Ovary (tissue), 10 donors: ENCODE data around the gene TBX6. TPM values are rescaled to one million over a fixed set of nuclear protein-coding genes. Genes with fewer than 3 reads are reported as not detected.

Source experiments
- DNase-seq, 5 donors: peaks; one replicate each; pipeline ENCODE4 v3.0.0-alpha.2; 2019 to 2020
- H3K27ac ChIP-seq, 2 donors: fragments of 200-600 bp; one replicate each; pipeline versions ENCODE4 v1.5.1 to v1.8.0; 2019 to 2022
- H3K27me3 ChIP-seq: fragments of 200-600 bp; one replicate; pipeline ENCODE4 v1.8.0; 2022
- H3K36me3 ChIP-seq: fragments of 200-600 bp; sonication (generic); one replicate; pipeline ENCODE4 v1.5.1; 2019
- H3K4me1 ChIP-seq: one replicate; pipeline ENCODE4 v1.8.1; 2013; ENCODE audit warnings: mild to moderate bottlenecking, moderate library complexity; ENCODE audit not compliant: insufficient read depth
- H3K4me3 ChIP-seq: fragments of 200-600 bp; sonication (generic); one replicate; pipeline ENCODE4 v1.5.1; 2017
- H3K9me3 ChIP-seq, 2 donors: fragments of 200-600 bp in 1 of 2; sonication (generic) in 1 of 2; one replicate each; pipeline versions ENCODE4 v1.5.1 to v1.8.1; 2013 to 2019; ENCODE audit warnings: mild to moderate bottlenecking in 1 of 2, moderate library complexity in 1 of 2
- EP300 ChIP-seq: sonication (generic); formaldehyde crosslinking; IDR thresholded peaks from one replicate; pipeline ENCODE4 v1.6.1; 2017; ENCODE audit warnings: antibody characterized with exemption
- POLR2A ChIP-seq: fragments of 450-650 bp; IDR thresholded peaks from one replicate; pipeline ENCODE4 v1.6.1; 2017; ENCODE audit warnings: antibody characterized with exemption, mild to moderate bottlenecking, moderate library complexity
- WGBS, 3 donors: extraction: QIAGEN DNeasy Blood & Tissue Kit in 1 of 3; methylation state at CpG; one replicate each; pipeline versions ENCODE4 v1.1.5 to v1.1.7; 2013 to 2017; 5-methylcytosine and 5-hydroxymethylcytosine counted together
- intact Hi-C, 4 donors: fragments of 100-400 bp; cut with DNase I; formaldehyde crosslinking; loops; one replicate each; pipeline versions ENCODE4 v1.11.0 to v1.15.1; 2022 to 2023
- long read RNA-seq, 3 donors: library from polyadenylated mRNA in 2 of 3; unstranded in 2 of 3; transcript quantifications; one replicate each; pipeline ENCODE4 v2.0.0 and lab custom pipeline, GENCODE V29; 2021 to 2026
- polyA plus RNA-seq, 2 donors: library from polyadenylated mRNA; stranded (reverse); fragments of 200-250 nt in 1 of 2; fragments of 350-450 nt in 1 of 2; fragmentation: Illumina TruSeq in 1 of 2; extraction: RNeasy Lipid Tissue Mini Kit (QIAGEN cat#74804) in 1 of 2; gene quantifications; one replicate each; pipeline ENCODE4 v1.2.3, GENCODE V29; 2013 to 2014
- total RNA-seq, 7 donors: library from RNA; depleted of rRNA in 2 of 7; stranded (reverse); fragments of >200 nt in 2 of 7; fragmentation: NEBNext Ultra II Directional in 3 of 7; extraction: Animal tissue kit (Norgen Biotek cat#: 25700) in 3 of 7; gene quantifications; one replicate each; pipeline versions ENCODE4 v1.1.0 to v1.2.4, GENCODE V29; 2016 to 2023
- TF ChIP-seq, protein P1 (sequence below), 3 donors: fragments of 450-650 bp in 2 of 3; fragments of 200-600 bp in 1 of 3; IDR thresholded peaks; one replicate each; pipeline versions ENCODE4 v1.5.1 to v1.8.0; 2016 to 2022; ENCODE audit warnings: antibody characterized with exemption in 3 of 3, mild to moderate bottlenecking in 1 of 3
- donor health status: DM: no; HTN: no; CAD: no; lungs with moderate emphysema.
- donor health status: DM: no; HTN: no; CAD: no.
- donor health status: Bipolar disorder and iron deficiency.
- donor health status: DM: yes; HTN: yes; CAD: no.
- donor health status: DM: no; HTN: no; CAD: no.
- donor health status: DM: yes; HTN: yes; CAD: no.

The TBX6 gene, protein sequence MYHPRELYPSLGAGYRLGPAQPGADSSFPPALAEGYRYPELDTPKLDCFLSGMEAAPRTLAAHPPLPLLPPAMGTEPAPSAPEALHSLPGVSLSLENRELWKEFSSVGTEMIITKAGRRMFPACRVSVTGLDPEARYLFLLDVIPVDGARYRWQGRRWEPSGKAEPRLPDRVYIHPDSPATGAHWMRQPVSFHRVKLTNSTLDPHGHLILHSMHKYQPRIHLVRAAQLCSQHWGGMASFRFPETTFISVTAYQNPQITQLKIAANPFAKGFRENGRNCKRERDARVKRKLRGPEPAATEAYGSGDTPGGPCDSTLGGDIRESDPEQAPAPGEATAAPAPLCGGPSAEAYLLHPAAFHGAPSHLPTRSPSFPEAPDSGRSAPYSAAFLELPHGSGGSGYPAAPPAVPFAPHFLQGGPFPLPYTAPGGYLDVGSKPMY
- 1 to 10 TPM in 3 of 7 donors, under 1 TPM in 4; 0.23 to 1.5 (median 0.75) TPM for total RNA-seq
- 1 to 10 TPM in 1 of 2 donors, under 1 TPM in 1; 0.08 to 1.1 TPM for polyA plus RNA-seq
- long read RNA-seq, donor 1, partial matches to known transcripts: 0 of 1 reads
- long read RNA-seq, donor 1, other reads (novel, unspliced or antisense): 1 of 1 reads
- long read RNA-seq, donor 2: 0 reads
- long read RNA-seq, donor 3, partial matches to known transcripts: 1 of 1 reads
- long read RNA-seq, donor 3, other reads (novel, unspliced or antisense): 0 of 1 reads

DNA sequence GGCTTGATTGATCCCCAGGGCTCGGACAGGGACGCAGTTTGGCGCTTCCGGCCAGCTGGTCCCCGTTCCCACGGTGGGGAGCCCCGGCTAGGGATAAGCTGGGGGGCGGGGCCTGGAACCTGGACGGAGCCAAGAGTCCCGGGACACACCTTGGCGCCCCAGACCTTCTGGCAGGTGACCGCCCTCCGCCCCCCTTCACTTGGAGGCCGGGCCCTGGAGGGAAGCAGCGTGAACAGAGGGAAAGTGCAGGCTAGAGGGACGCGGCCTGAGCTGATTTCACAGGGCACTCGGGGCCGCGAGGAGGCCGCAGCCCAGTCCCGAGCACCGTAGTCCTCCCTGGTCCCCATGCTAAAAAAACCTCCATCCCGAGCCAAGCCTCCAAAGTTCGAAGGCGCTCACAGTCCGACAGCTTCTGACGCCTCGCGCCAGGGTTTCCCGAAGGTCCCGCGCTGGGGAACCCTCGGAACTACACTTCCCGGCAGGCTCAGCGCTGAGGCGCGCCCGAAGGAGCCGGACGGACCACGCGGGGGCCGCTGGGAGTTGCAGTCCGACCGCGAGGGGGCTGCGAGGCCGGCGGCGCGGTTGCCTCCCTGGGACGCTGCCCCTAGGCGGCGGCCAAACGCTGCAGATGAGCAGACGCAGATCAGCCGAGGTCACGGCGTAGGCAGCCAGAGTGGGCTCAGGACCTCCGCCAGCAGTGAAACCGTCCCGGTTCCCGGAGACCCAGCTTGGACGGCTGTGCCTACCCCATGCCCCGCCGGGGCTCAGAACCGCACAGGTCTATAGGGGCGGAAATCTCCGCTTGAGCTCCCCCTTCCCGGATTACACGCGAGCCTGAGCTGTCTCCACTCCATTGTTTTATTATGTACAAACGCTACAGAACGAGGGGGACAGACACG lies at the start of gene TBX6:
TBX6 (minus strand) TSS at position 451 of the 899 bp plus-strand sequence. CDS start 731 bp downstream, outside the sequence.
- Histone ChIP-seq H3K27ac (peak within 1 kb of the TSS; percentile 66 to 70), H3K4me1 (peaks cover 12% of the 10 kb centered on the region), H3K4me3 (peak within 1 kb of the TSS; percentile 47), H3K9me3 (no peaks in the 10 kb centered on the region), H3K36me3 (no peaks in the 10 kb centered on the region), H3K27me3 (no peaks in the 10 kb centered on the region)
- DNase-seq: peak; percentile 89 to 95 (median 92)
- WGBS, 3 donors: 0 to 2% (median 1%) methylated on average over 72 to 76 of the region's 76 CpGs
- TF ChIP-seq POLR2A: no peak
- TF ChIP-seq, protein P1, sequence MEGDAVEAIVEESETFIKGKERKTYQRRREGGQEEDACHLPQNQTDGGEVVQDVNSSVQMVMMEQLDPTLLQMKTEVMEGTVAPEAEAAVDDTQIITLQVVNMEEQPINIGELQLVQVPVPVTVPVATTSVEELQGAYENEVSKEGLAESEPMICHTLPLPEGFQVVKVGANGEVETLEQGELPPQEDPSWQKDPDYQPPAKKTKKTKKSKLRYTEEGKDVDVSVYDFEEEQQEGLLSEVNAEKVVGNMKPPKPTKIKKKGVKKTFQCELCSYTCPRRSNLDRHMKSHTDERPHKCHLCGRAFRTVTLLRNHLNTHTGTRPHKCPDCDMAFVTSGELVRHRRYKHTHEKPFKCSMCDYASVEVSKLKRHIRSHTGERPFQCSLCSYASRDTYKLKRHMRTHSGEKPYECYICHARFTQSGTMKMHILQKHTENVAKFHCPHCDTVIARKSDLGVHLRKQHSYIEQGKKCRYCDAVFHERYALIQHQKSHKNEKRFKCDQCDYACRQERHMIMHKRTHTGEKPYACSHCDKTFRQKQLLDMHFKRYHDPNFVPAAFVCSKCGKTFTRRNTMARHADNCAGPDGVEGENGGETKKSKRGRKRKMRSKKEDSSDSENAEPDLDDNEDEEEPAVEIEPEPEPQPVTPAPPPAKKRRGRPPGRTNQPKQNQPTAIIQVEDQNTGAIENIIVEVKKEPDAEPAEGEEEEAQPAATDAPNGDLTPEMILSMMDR (IDR thresholded peaks at IDR 0.05): peak; percentile 79 to 99 (median 97)
- no peak for TF ChIP-seq EP300
- intact Hi-C loops: loop anchor here in 3 of 4 donors (2.0 to 10.0 kb wide), 4 partner anchors 27 to 326 kb away; partner anchors contain the start of genes ALDOA (in 1 of the 3) and ZNF48 (in 1 of the 3)

DNA sequence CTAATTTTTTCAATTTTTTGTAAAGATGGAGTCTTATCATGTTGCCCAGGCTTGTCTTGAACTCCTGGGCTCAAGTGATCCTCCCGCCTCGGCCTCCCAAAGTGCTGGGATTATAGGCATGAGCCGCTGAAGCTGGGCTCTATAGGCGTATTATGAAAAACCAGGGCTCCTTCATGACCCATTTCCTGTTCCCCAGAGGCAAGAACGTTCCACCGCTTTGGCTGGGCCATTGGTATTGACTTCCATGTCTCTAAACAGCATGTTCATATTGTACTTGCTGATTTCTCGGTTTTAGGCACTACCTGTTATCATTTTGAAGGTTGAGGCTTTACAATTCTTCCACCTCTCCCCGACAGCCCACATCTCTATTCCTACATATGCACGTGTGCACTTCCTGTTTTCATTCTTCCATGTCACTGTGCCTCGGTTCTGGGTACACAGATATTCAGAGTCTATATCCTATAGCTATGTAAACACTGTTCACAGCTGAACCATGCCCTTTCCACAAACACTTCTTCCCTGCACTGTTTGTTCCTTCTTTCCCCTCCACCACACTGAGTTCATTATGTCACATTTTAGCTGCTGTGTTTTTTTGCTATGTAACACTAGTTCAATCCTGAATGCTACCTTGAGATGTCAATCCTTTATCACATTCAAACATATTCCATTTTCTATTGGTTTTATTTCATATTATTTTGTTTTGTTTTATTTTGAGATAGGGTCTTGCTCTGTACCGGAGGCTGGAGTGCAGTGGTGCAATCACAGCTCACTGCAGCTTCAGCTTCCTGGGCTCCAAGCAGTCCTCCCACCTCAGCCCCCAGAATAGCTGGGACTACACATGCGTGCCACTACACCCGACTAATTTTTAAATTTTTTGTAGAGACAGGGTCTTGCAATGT lies 48.1 kb upstream of the TBX6 start:
- no peak for DNase-seq
- H3K36me3 ChIP-seq: no peaks in the 10 kb centered on the region
- no peaks in the 10 kb centered on the region for H3K4me1 ChIP-seq
- no peaks in the 10 kb centered on the region for H3K27me3 ChIP-seq
- no peaks in the 10 kb centered on the region for H3K9me3 ChIP-seq
- H3K4me3 ChIP-seq: no peak overlapping the region
- H3K27ac ChIP-seq: no peak overlapping the region
- intact Hi-C loops: loop anchor here in 1 of 4 donors (10.0 kb wide), 1 partner anchor 585 kb away; no protein-coding TSS in a partner anchor
- TF ChIP-seq POLR2A (no peak), EP300 (no peak)
- TF ChIP-seq, protein P1 (IDR thresholded peaks at IDR 0.05): no peak
- 65 to 75% (median 65%) methylated on average over 13 of the region's 13 CpGs for WGBS, 3 donors

DNA sequence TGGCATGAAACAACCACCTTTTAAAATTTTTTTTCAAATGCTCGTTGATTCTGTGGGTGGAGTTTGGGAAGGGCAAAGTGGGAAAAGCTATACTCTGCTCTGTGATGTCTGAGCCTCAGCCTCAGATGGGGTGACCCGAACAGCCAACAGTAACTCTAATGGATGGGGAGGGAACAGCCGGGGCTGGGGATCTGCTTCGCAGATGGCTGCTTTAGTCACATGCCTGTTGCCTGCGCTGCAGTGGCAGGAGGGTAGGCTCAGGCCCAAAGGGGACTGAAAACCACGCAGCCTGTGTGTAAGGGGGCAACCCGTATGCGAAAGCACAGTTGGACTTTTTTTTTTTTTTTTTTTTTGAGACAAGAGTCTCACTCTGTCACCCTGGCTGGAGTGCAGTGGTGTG lies 46.2 kb upstream of the TBX6 start:
- no peak overlapping the region for H3K27ac ChIP-seq
- H3K27me3 ChIP-seq: no peaks in the 10 kb centered on the region
- H3K36me3 ChIP-seq: no peaks in the 10 kb centered on the region
- no peak overlapping the region for H3K4me3 ChIP-seq
- H3K4me1 ChIP-seq: no peaks in the 10 kb centered on the region
- TF ChIP-seq POLR2A (no peak), EP300 (no peak)
- TF ChIP-seq, protein P1 (IDR thresholded peaks at IDR 0.05): no peak
- DNase-seq: no peak
- intact Hi-C loops: loop anchor here in 1 of 4 donors (10.0 kb wide), 1 partner anchor 587 kb away; no protein-coding TSS in a partner anchor
- WGBS, 3 donors: 72 to 75% (median 74%) methylated on average over 8 of the region's 8 CpGs
- H3K9me3 ChIP-seq: no peaks in the 10 kb centered on the region
